SK-N-SH (cell line): ENCODE measurements around the gene CUL3. TPM values are rescaled to one million over a fixed set of nuclear protein-coding genes. Genes with fewer than 3 reads are reported as not detected.

Source experiments
- CTCF ChIA-PET: fragments of 300-600, 350-600 bp; formaldehyde crosslinking; extraction: SDS; loops from one replicate; lab custom pipeline; 2021; lab: Yijun Ruan, JAX
- POLR2A ChIA-PET: fragments of 350-600 bp; sonication (Branson Sonifier 250); formaldehyde crosslinking; extraction: SDS; loops from one replicate; lab custom pipeline; 2020; ENCODE audit warnings: antibody characterized with exemption, inconsistent platforms; lab: Yijun Ruan, JAX
- DNase-seq: peaks from one replicate; pipeline ENCODE4 v3.0.0; 2012
- H2AFZ ChIP-seq: fragments of 200-600 bp; sonication (generic); 2 replicates; pipeline ENCODE4 v1.8.1; 2016; ENCODE audit warnings: antibody characterized with exemption, mild to moderate bottlenecking, low read depth
- H3F3A ChIP-seq: fragments of 200-600 bp; sonication (generic); replicated peaks from 2 replicates; pipeline ENCODE3; 2016; ENCODE audit warnings: antibody characterized with exemption, mild to moderate bottlenecking; ENCODE audit not compliant: insufficient read depth
- H3K27ac ChIP-seq, 2 experiments: fragments of 200-500 bp in 1 of 2; fragments of 200-600 bp in 1 of 2; sonication (Bioruptor generic) in 1 of 2; sonication (generic), shearing (Covaris generic) in 1 of 2; 2 replicates each; pipeline versions ENCODE4 v1.5.1 to v1.6.1; 2014 to 2016; ENCODE audit warnings: low read depth in 2 of 2, inconsistent platforms in 1 of 2, low read length in 1 of 2, mild to moderate bottlenecking in 1 of 2, mixed read lengths in 1 of 2
- H3K27me3 ChIP-seq: fragments of 200-600 bp; sonication (generic), shearing (Covaris generic); 2 replicates; pipeline ENCODE4 v1.6.1; 2016; ENCODE audit warnings: mixed run types; ENCODE audit not compliant: insufficient read depth
- H3K36me3 ChIP-seq, 2 experiments: fragments of 200-500 bp in 1 of 2; fragments of 200-600 bp in 1 of 2; sonication (Bioruptor generic) in 1 of 2; sonication (generic) in 1 of 2; replicated peaks in 1 of 2; 2 replicates each; pipeline versions ENCODE3 to v1.5.1; 2014 to 2016; ENCODE audit warnings: low read length in 1 of 2, mild to moderate bottlenecking in 1 of 2; ENCODE audit not compliant: insufficient read depth in 2 of 2, control insufficient read depth in 1 of 2
- H3K4me1 ChIP-seq, 2 experiments: fragments of 200-500 bp in 1 of 2; fragments of 200-600 bp in 1 of 2; sonication (Bioruptor generic) in 1 of 2; sonication (generic), shearing (Covaris generic) in 1 of 2; 2 replicates each; pipeline versions ENCODE4 v1.5.1 to v1.6.1; 2014 to 2016; ENCODE audit warnings: low read depth in 1 of 2, low read length in 1 of 2, mixed run types in 1 of 2; ENCODE audit not compliant: insufficient read depth in 2 of 2, control insufficient read depth in 1 of 2
- H3K4me2 ChIP-seq: fragments of 200-600 bp; sonication (generic), shearing (Covaris generic); 2 replicates; pipeline ENCODE4 v1.6.1; 2017; ENCODE audit warnings: mixed run types
- H3K4me3 ChIP-seq, 2 experiments: fragments of 200-500 bp in 1 of 2; fragments of 200-600 bp in 1 of 2; sonication (Bioruptor generic) in 1 of 2; sonication (generic), shearing (Covaris generic) in 1 of 2; 2 replicates each; pipeline versions ENCODE4 v1.5.1 to v1.8.1; 2014 to 2016; ENCODE audit warnings: low read depth in 2 of 2, inconsistent platforms in 1 of 2, low read length in 1 of 2, mild to moderate bottlenecking in 1 of 2, mixed read lengths in 1 of 2, moderate library complexity in 1 of 2
- H3K79me2 ChIP-seq: fragments of 200-600 bp; sonication (generic); 2 replicates; pipeline ENCODE4 v1.8.1; 2017; ENCODE audit warnings: mild to moderate bottlenecking; ENCODE audit not compliant: insufficient read depth
- H3K9ac ChIP-seq: fragments of 200-600 bp; sonication (generic); 2 replicates; pipeline ENCODE4 v1.6.1; 2017; ENCODE audit warnings: mixed run types
- H3K9me2 ChIP-seq: fragments of 200-600 bp; sonication (generic); 2 replicates; pipeline ENCODE4 v1.6.1; 2017; ENCODE audit warnings: mixed run types
- H3K9me3 ChIP-seq: fragments of 200-600 bp; sonication (generic); 2 replicates; pipeline ENCODE4 v1.6.1; 2017; ENCODE audit warnings: mixed run types, mild to moderate bottlenecking, moderate library complexity
- H4K20me1 ChIP-seq: fragments of 200-600 bp; sonication (generic); 2 replicates; pipeline ENCODE4 v1.6.1; 2017; ENCODE audit warnings: mild to moderate bottlenecking, mixed run types; ENCODE audit not compliant: insufficient read depth
- CTCF ChIP-seq: fragments of 200-600 bp; sonication (generic); IDR thresholded peaks from 2 replicates; pipeline ENCODE4 v1.6.1; 2017; ENCODE audit warnings: antibody characterized with exemption, mild to moderate bottlenecking, moderate library complexity
- ELF1 ChIP-seq: IDR thresholded peaks from 2 replicates; pipeline ENCODE4 v1.4.0; 2012
- EP300 ChIP-seq, 2 experiments: IDR thresholded peaks; 2 replicates each; pipeline versions ENCODE4 v1.4.0 to v1.6.1; 2012; ENCODE audit warnings: borderline replicate concordance in 1 of 2, low read depth in 1 of 2, low read length in 1 of 2
- FOXM1 ChIP-seq: IDR thresholded peaks from 2 replicates; pipeline ENCODE4 v1.4.0; 2012; ENCODE audit warnings: low read depth, mild to moderate bottlenecking
- JUND ChIP-seq: IDR thresholded peaks from 2 replicates; pipeline ENCODE4 v1.4.0; 2012
- MEF2A ChIP-seq: IDR thresholded peaks from 2 replicates; pipeline ENCODE4 v1.4.0; 2012; ENCODE audit warnings: low read depth, borderline replicate concordance
- MXI1 ChIP-seq: IDR thresholded peaks from 2 replicates; pipeline ENCODE4 v1.6.1; 2012; ENCODE audit warnings: mild to moderate bottlenecking, low read depth, low read length, improper control_type of control experiment
- POLR2AphosphoS5 ChIP-seq: IDR thresholded peaks from 2 replicates; pipeline ENCODE4 v1.6.1; 2012; ENCODE audit warnings: low read depth, low read length
- RCOR1 ChIP-seq: fragments of 150-350 bp; IDR thresholded peaks from 2 replicates; pipeline ENCODE4 v1.6.1; 2017; ENCODE audit warnings: antibody characterized with exemption, low read length
- SIN3A ChIP-seq: IDR thresholded peaks from 2 replicates; pipeline ENCODE4 v1.6.1; 2012; ENCODE audit warnings: low read depth, mild to moderate bottlenecking, low read length, moderate library complexity, borderline replicate concordance
- TCF12 ChIP-seq: IDR thresholded peaks from 2 replicates; pipeline ENCODE4 v1.4.0; 2012
- USF2 ChIP-seq: fragments of 150-350 bp; IDR thresholded peaks from 2 replicates; pipeline ENCODE4 v1.6.1; 2017; ENCODE audit warnings: antibody characterized with exemption, low read length, low read depth, borderline replicate concordance
- YY1 ChIP-seq: IDR thresholded peaks from 2 replicates; pipeline ENCODE4 v1.4.0; 2012; ENCODE audit warnings: low read depth, mild to moderate bottlenecking
- ZBTB33 ChIP-seq: IDR thresholded peaks from 2 replicates; pipeline ENCODE4 v1.4.0; 2012; ENCODE audit warnings: low read depth, borderline replicate concordance
- WGBS: methylation state at CpG from one replicate; pipeline ENCODE4 v1.1.6; 2017; ENCODE audit warnings: low lambda C conversion rate; 5-methylcytosine and 5-hydroxymethylcytosine counted together
- polyA plus RNA-seq, 3 experiments: library from polyadenylated mRNA; depleted of rRNA; stranded (reverse); fragments of >200 nt; gene quantifications; 2 replicates each; pipeline ENCODE4 v1.2.3, GENCODE V29; 2012
- TF ChIP-seq, protein P1 (sequence below): IDR thresholded peaks from 2 replicates; pipeline ENCODE4 v1.6.1; 2012; ENCODE audit warnings: mild to moderate bottlenecking, low read depth, low read length, moderate library complexity
- TF ChIP-seq, protein P2 (sequence below): IDR thresholded peaks from 2 replicates; pipeline ENCODE4 v1.4.0; 2012; ENCODE audit warnings: low read depth, borderline replicate concordance

CUL3 gene
- polyA plus RNA-seq, 1 of the 3 experiments (the other 2 are of a cell fraction): 17.3 TPM

- Histone ChIP-seq H3K9ac (no peak overlapping the region), H3F3A (peaks cover 14% of the 10 kb centered on the region), H3K27me3 (no peaks in the 10 kb centered on the region), H3K4me2 (no peak overlapping the region), H3K9me2 (no peaks in the 10 kb centered on the region), H4K20me1 (peaks cover 100% of the 10 kb centered on the region), H2AFZ (no peak overlapping the region), H3K4me3 (no peak overlapping the region), H3K4me1 (peaks cover 18% of the 10 kb centered on the region in 2 experiments; a peak in 3 of 4 replicates), H3K36me3 (peaks cover 0 to under 1% of the 10 kb centered on the region in 2 experiments), H3K9me3 (no peaks in the 10 kb centered on the region), H3K27ac (no peak overlapping the region), H3K79me2 (peaks cover 100% of the 10 kb centered on the region)
- WGBS: 96% methylated on average over 2 of the region's 2 CpGs
- POLR2A ChIA-PET: no interaction called here
- DNase-seq: no peak
- TF ChIP-seq JUND (no peak), ELF1 (no peak), FOXM1 (no peak), MEF2A (no peak), USF2 (no peak), TCF12 (no peak), RCOR1 (no peak), SIN3A (no peak), CTCF (no peak), YY1 (no peak), POLR2AphosphoS5 (no peak), EP300 (IDR thresholded peaks at IDR 0.05; ENCODE audit: borderline replicate concordance in 1 of 2, low read depth in 1 of 2, low read length in 1 of 2) (no peak), MXI1 (no peak), ZBTB33 (no peak)
- TF ChIP-seq, protein P1, sequence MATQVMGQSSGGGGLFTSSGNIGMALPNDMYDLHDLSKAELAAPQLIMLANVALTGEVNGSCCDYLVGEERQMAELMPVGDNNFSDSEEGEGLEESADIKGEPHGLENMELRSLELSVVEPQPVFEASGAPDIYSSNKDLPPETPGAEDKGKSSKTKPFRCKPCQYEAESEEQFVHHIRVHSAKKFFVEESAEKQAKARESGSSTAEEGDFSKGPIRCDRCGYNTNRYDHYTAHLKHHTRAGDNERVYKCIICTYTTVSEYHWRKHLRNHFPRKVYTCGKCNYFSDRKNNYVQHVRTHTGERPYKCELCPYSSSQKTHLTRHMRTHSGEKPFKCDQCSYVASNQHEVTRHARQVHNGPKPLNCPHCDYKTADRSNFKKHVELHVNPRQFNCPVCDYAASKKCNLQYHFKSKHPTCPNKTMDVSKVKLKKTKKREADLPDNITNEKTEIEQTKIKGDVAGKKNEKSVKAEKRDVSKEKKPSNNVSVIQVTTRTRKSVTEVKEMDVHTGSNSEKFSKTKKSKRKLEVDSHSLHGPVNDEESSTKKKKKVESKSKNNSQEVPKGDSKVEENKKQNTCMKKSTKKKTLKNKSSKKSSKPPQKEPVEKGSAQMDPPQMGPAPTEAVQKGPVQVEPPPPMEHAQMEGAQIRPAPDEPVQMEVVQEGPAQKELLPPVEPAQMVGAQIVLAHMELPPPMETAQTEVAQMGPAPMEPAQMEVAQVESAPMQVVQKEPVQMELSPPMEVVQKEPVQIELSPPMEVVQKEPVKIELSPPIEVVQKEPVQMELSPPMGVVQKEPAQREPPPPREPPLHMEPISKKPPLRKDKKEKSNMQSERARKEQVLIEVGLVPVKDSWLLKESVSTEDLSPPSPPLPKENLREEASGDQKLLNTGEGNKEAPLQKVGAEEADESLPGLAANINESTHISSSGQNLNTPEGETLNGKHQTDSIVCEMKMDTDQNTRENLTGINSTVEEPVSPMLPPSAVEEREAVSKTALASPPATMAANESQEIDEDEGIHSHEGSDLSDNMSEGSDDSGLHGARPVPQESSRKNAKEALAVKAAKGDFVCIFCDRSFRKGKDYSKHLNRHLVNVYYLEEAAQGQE: no peak
- TF ChIP-seq, protein P2, sequence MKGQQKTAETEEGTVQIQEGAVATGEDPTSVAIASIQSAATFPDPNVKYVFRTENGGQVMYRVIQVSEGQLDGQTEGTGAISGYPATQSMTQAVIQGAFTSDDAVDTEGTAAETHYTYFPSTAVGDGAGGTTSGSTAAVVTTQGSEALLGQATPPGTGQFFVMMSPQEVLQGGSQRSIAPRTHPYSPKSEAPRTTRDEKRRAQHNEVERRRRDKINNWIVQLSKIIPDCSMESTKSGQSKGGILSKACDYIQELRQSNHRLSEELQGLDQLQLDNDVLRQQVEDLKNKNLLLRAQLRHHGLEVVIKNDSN: no peak
- CTCF ChIA-PET: interaction anchor here (1.2 kb wide), 1 partner anchor 127 kb away, joined by 3 read pairs; no protein-coding TSS in a partner anchor
Measured at GRCh38 chr2:224577541-224577940, 7.6 kb downstream of the CUL3 start.
